HG03354 (cell line): ENCODE data around the gene SDK1.
"Not testable (repeated sequence)": the region's sequence is repeated elsewhere in the genome, so short reads cannot be mapped to it uniquely, and the experiment has no call there.

Experiments used
- ATAC-seq: cut with Tn5 transposase; IDR thresholded peaks from one replicate; pipeline ENCODE4 v1.9.1; 2021; ENCODE audit warnings: mild to moderate bottlenecking; ENCODE audit not compliant: unreplicated experiment, poor library complexity, severe bottlenecking

SDK1 gene

GRCh38 chr7:4094158-4094557 lies 793.1 kb downstream of the SDK1 start:
- not testable (repeated sequence) for ATAC-seq

- ATAC-seq: no peak
Measured at GRCh38 chr7:4097001-4097609, 796.1 kb downstream of the SDK1 start.

- ATAC-seq: no peak
Measured at GRCh38 chr7:4098169-4098568, 797.1 kb downstream of the SDK1 start.

- ATAC-seq: no peak
Measured at GRCh38 chr7:4099651-4100050, 798.6 kb downstream of the SDK1 start.

- ATAC-seq: no peak
Measured at GRCh38 chr7:4100148-4100547, 799.1 kb downstream of the SDK1 start.

GRCh38 chr7:4100691-4101090 lies 799.6 kb downstream of the SDK1 start:
- no peak for ATAC-seq

- ATAC-seq: no peak
Measured at GRCh38 chr7:4102231-4102841, 801.3 kb downstream of the SDK1 start.

- ATAC-seq: no peak
Measured at GRCh38 chr7:4103352-4104091, 802.5 kb downstream of the SDK1 start.

GRCh38 chr7:4107839-4108238 lies 806.8 kb downstream of the SDK1 start:
- ATAC-seq: no peak

GRCh38 chr7:4108951-4109350 lies 807.9 kb downstream of the SDK1 start:
- ATAC-seq: no peak

- no peak for ATAC-seq
Measured at GRCh38 chr7:4109481-4110110, 808.5 kb downstream of the SDK1 start.

- no peak for ATAC-seq
Measured at GRCh38 chr7:4110438-4110837, 809.4 kb downstream of the SDK1 start.

- ATAC-seq: no peak
Measured at GRCh38 chr7:4111166-4111565, 810.1 kb downstream of the SDK1 start.

- no peak for ATAC-seq
Measured at GRCh38 chr7:4113271-4113670, 812.2 kb downstream of the SDK1 start.

- ATAC-seq: no peak
Measured at GRCh38 chr7:4113976-4114375, 812.9 kb downstream of the SDK1 start.

- ATAC-seq: no peak
Measured at GRCh38 chr7:4115442-4115841, 814.4 kb downstream of the SDK1 start.

- no peak for ATAC-seq
Measured at GRCh38 chr7:4115941-4116610, 815.0 kb downstream of the SDK1 start.

- no peak for ATAC-seq
Measured at GRCh38 chr7:4119848-4120247, 818.8 kb downstream of the SDK1 start.

GRCh38 chr7:4123346-4123745 lies 822.3 kb downstream of the SDK1 start:
- no peak for ATAC-seq

- no peak for ATAC-seq
Measured at GRCh38 chr7:4123823-4124222, 822.8 kb downstream of the SDK1 start.
